ENCODE results near the gene DPP9.
"Not testable (repeated sequence)": the region's sequence is repeated elsewhere in the genome, so short reads cannot be mapped to it uniquely, and the experiment has no call there.

Gene DPP9

GRCh38 chr19:4687396-4687795 lies 36.2 kb downstream of the DPP9 start:
- no peak for DNase-seq (ENCODE audit: low read depth)

- DNase-seq (ENCODE audit: low read depth), result no peak
Observed at GRCh38 chr19:4686700-4687099, 36.9 kb downstream of the DPP9 start.

GRCh38 chr19:4684312-4685095 lies 39.1 kb downstream of the DPP9 start:
- DNase-seq (ENCODE audit: low read depth), result no peak

- DNase-seq (ENCODE audit: low read depth), result no peak
Observed at GRCh38 chr19:4682417-4683200, 41.0 kb downstream of the DPP9 start.

GRCh38 chr19:4680021-4680420 lies 43.6 kb downstream of the DPP9 start:
- not testable (repeated sequence) for DNase-seq (ENCODE audit: low read depth)

GRCh38 chr19:4678881-4679790 lies 44.5 kb downstream of the DPP9 start:
- DNase-seq (ENCODE audit: low read depth), result no peak

GRCh38 chr19:4676955-4677731 lies 46.5 kb downstream of the DPP9 start:
- no peak for DNase-seq (ENCODE audit: low read depth)

GRCh38 chr19:4675346-4675745 lies 48.3 kb downstream of the DPP9 start:
- DNase-seq (ENCODE audit: low read depth), result no peak

- DNase-seq (ENCODE audit: low read depth), result no peak
Observed at GRCh38 chr19:4673726-4674125, 49.9 kb downstream of the DPP9 start.

- DNase-seq (ENCODE audit: low read depth), result no peak
Observed at GRCh38 chr19:4673216-4673615, 50.4 kb downstream of the DPP9 start.

- no peak for DNase-seq (ENCODE audit: low read depth)
Observed at GRCh38 chr19:4671185-4671851, 52.3 kb downstream of the DPP9 start.

GRCh38 chr19:4669723-4670480 lies 53.7 kb downstream of the DPP9 start, which contains the start of gene MYDGF:
Gene MYDGF, minus strand, starts transcription at chr19:4670342. Its CDS starts 8 bp downstream, at chr19:4670334.
- DNase-seq (ENCODE audit: low read depth), result peak; percentile 86

- no peak for DNase-seq (ENCODE audit: low read depth)
Observed at GRCh38 chr19:4664642-4665041, 59.0 kb downstream of the DPP9 start.

GRCh38 chr19:4662812-4663211 lies 60.8 kb downstream of the DPP9 start:
- no peak for DNase-seq (ENCODE audit: low read depth)

GRCh38 chr19:4662020-4662695 lies 61.5 kb downstream of the DPP9 start:
- no peak for DNase-seq (ENCODE audit: low read depth)

GRCh38 chr19:4660993-4661392 lies 62.6 kb downstream of the DPP9 start:
- DNase-seq (ENCODE audit: low read depth), result no peak

- DNase-seq (ENCODE audit: low read depth), result no peak
Observed at GRCh38 chr19:4660181-4660791, 63.4 kb downstream of the DPP9 start.

GRCh38 chr19:4657835-4658234 lies 65.8 kb downstream of the DPP9 start:
- no peak for DNase-seq (ENCODE audit: low read depth)

GRCh38 chr19:4657262-4657661 lies 66.4 kb downstream of the DPP9 start:
- no peak for DNase-seq (ENCODE audit: low read depth)
